ENCODE results near the gene RPL36A.

RPL36A gene

GRCh38 chrX:101394372-101394771, 3.6 kb downstream of the RPL36A start:
- Histone ChIP-seq H3K27ac (ENCODE audit: low read depth, low read length) (no peak overlapping the region), H4K20me1 (ENCODE audit: low read depth, low read length) (no peaks in the 10 kb centered on the region), H3K9ac (ENCODE audit: low read length) (no peak overlapping the region), H3K36me3 (ENCODE audit: low read length) (peaks cover 16% of the 10 kb centered on the region), H3K27me3 (ENCODE audit: low read length) (no peaks in the 10 kb centered on the region), H3K4me3 (ENCODE audit: insufficient read depth, low read length, poor library complexity, severe bottlenecking) (no peak overlapping the region), H3K4me2 (ENCODE audit: low read depth, low read length, poor library complexity, severe bottlenecking) (peak overlapping the region; percentile 92), H3K79me2 (ENCODE audit: insufficient read depth, low read length) (peaks cover 21% of the 10 kb centered on the region), H3F3A (ENCODE audit: insufficient read depth) (peaks cover 68% of the 10 kb centered on the region), H3K9me2 (replicated peaks; ENCODE audit: insufficient read depth, low read length) (no peaks in the 10 kb centered on the region), H3K9me3 (ENCODE audit: insufficient read depth, low read length) (no peaks in the 10 kb centered on the region), H2AFZ (ENCODE audit: low read depth, low read length, severe bottlenecking) (no peak overlapping the region)
- no peak for TF ChIP-seq EZH2phosphoT487 (conservative IDR thresholded peaks at IDR 0.05; ENCODE audit: low read length)
- TF ChIP-seq CTCF (IDR thresholded peaks at IDR 0.05; ENCODE audit: insufficient read depth, low read length, poor library complexity, severe bottlenecking) = no peak

GRCh38 chrX:101395789-101396188, 5.0 kb downstream of the RPL36A start:
- Histone ChIP-seq H3K79me2 (ENCODE audit: insufficient read depth, low read length) (peaks cover 21% of the 10 kb centered on the region), H3K4me2 (ENCODE audit: low read depth, low read length, poor library complexity, severe bottlenecking) (no peak overlapping the region), H3K4me3 (ENCODE audit: insufficient read depth, low read length, poor library complexity, severe bottlenecking) (no peak overlapping the region), H2AFZ (ENCODE audit: low read depth, low read length, severe bottlenecking) (no peak overlapping the region), H3F3A (ENCODE audit: insufficient read depth) (peaks cover 68% of the 10 kb centered on the region), H3K27ac (ENCODE audit: low read depth, low read length) (no peak overlapping the region), H3K27me3 (ENCODE audit: low read length) (no peaks in the 10 kb centered on the region), H3K36me3 (ENCODE audit: low read length) (peaks cover 16% of the 10 kb centered on the region), H3K9me2 (replicated peaks; ENCODE audit: insufficient read depth, low read length) (no peaks in the 10 kb centered on the region), H3K9me3 (ENCODE audit: insufficient read depth, low read length) (no peaks in the 10 kb centered on the region), H3K9ac (ENCODE audit: low read length) (no peak overlapping the region), H4K20me1 (ENCODE audit: low read depth, low read length) (no peaks in the 10 kb centered on the region)
- TF ChIP-seq EZH2phosphoT487 (conservative IDR thresholded peaks at IDR 0.05; ENCODE audit: low read length) = no peak
- no peak for TF ChIP-seq CTCF (IDR thresholded peaks at IDR 0.05; ENCODE audit: insufficient read depth, low read length, poor library complexity, severe bottlenecking)

- Histone ChIP-seq H3K4me2 (ENCODE audit: low read depth, low read length, poor library complexity, severe bottlenecking) (no peak overlapping the region), H3K36me3 (ENCODE audit: low read length) (peaks cover 5% of the 10 kb centered on the region; the same call in 1 of the 2 replicates), H3K9ac (ENCODE audit: low read length) (no peak overlapping the region), H3K9me3 (ENCODE audit: insufficient read depth, low read length) (no peaks in the 10 kb centered on the region), H3K9me2 (replicated peaks; ENCODE audit: insufficient read depth, low read length) (no peaks in the 10 kb centered on the region), H3K4me3 (ENCODE audit: insufficient read depth, low read length, poor library complexity, severe bottlenecking) (no peak overlapping the region), H2AFZ (ENCODE audit: low read depth, low read length, severe bottlenecking) (no peak overlapping the region), H3K27me3 (ENCODE audit: low read length) (no peaks in the 10 kb centered on the region), H4K20me1 (ENCODE audit: low read depth, low read length) (no peaks in the 10 kb centered on the region), H3K27ac (ENCODE audit: low read depth, low read length) (no peak overlapping the region), H3K79me2 (ENCODE audit: insufficient read depth, low read length) (peaks cover 4% of the 10 kb centered on the region; the same call in 1 of the 2 replicates), H3F3A (ENCODE audit: insufficient read depth) (peaks cover 50% of the 10 kb centered on the region)
- TF ChIP-seq EZH2phosphoT487 (conservative IDR thresholded peaks at IDR 0.05; ENCODE audit: low read length) = no peak
Observed at GRCh38 chrX:101397779-101398178, 7.0 kb downstream of the RPL36A start.

- Histone ChIP-seq H4K20me1 (ENCODE audit: low read depth, low read length) (no peaks in the 10 kb centered on the region), H3K4me3 (ENCODE audit: insufficient read depth, low read length, poor library complexity, severe bottlenecking) (no peak overlapping the region), H2AFZ (ENCODE audit: low read depth, low read length, severe bottlenecking) (no peak overlapping the region), H3K9me3 (ENCODE audit: insufficient read depth, low read length) (no peaks in the 10 kb centered on the region), H3K27me3 (ENCODE audit: low read length) (no peaks in the 10 kb centered on the region), H3F3A (ENCODE audit: insufficient read depth) (peaks cover 41% of the 10 kb centered on the region), H3K9me2 (replicated peaks; ENCODE audit: insufficient read depth, low read length) (no peaks in the 10 kb centered on the region), H3K9ac (ENCODE audit: low read length) (no peak overlapping the region), H3K79me2 (ENCODE audit: insufficient read depth, low read length) (peaks cover 3% of the 10 kb centered on the region; the same call in 1 of the 2 replicates), H3K27ac (ENCODE audit: low read depth, low read length) (no peak overlapping the region), H3K4me2 (ENCODE audit: low read depth, low read length, poor library complexity, severe bottlenecking) (no peak overlapping the region), H3K36me3 (ENCODE audit: low read length) (0 out of 2 replicates have a peak, but pooled peaks cover under 1% of the 10 kb centered on the region)
- TF ChIP-seq EZH2phosphoT487 (conservative IDR thresholded peaks at IDR 0.05; ENCODE audit: low read length) (no peak), CTCF (IDR thresholded peaks at IDR 0.05; ENCODE audit: insufficient read depth, low read length, poor library complexity, severe bottlenecking) (no peak)
Observed at GRCh38 chrX:101398694-101399093, 7.9 kb downstream of the RPL36A start.
